Activated CD4-positive, alpha-beta memory T cell treated with anti-CD3 and anti-CD28 coated beads for 36 hours (primary cell): ENCODE measurements around the gene DNAJC17. TPM values are rescaled to one million over a fixed set of nuclear protein-coding genes. Genes with fewer than 3 reads are reported as not detected.

Source experiments
- CTCF ChIA-PET: fragments of 350-600 bp; sonication (Branson Sonifier 250); formaldehyde crosslinking; loops from one replicate; lab custom pipeline; 2021; ENCODE audit warnings: antibody characterized with exemption, inconsistent platforms; lab: Charles Lee
- POLR2A ChIA-PET: fragments of 350-600 bp; sonication (Branson Sonifier 250); formaldehyde crosslinking; loops from one replicate; lab custom pipeline; 2021; ENCODE audit warnings: antibody characterized with exemption; lab: Charles Lee
- DNase-seq: peaks from one replicate; pipeline ENCODE4 v3.0.0-alpha.2; 2020
- H3K27ac Mint-ChIP-seq: one replicate; pipeline ENCODE4 v1.8.0; 2021; ENCODE audit warnings: mixed read lengths
- H3K27me3 Mint-ChIP-seq: one replicate; pipeline ENCODE4 v1.8.0; 2021; ENCODE audit warnings: mixed read lengths
- H3K36me3 Mint-ChIP-seq: one replicate; pipeline ENCODE4 v1.8.0; 2021; ENCODE audit warnings: mixed read lengths
- H3K4me1 Mint-ChIP-seq: one replicate; pipeline ENCODE4 v1.8.0; 2021; ENCODE audit warnings: low read depth, mixed read lengths
- H3K4me3 Mint-ChIP-seq: one replicate; pipeline ENCODE4 v1.8.0; 2021; ENCODE audit warnings: mild to moderate bottlenecking, mixed read lengths
- H3K9me3 Mint-ChIP-seq: one replicate; pipeline ENCODE4 v1.8.0; 2021; ENCODE audit warnings: mixed read lengths
- intact Hi-C: fragments of 100-400 bp; cut with micrococcal nuclease; formaldehyde crosslinking; loops from one replicate; pipeline ENCODE4 v1.15.1; 2023
- total RNA-seq, 2 experiments: library from RNA; stranded (reverse); gene quantifications; one replicate each; pipeline ENCODE4 v1.2.3, GENCODE V29; 2021

Gene DNAJC17
- total RNA-seq, 2 experiments from 2014 or later, result 32.5 to 34.5 TPM

- no peak overlapping the region for H3K4me3 Mint-ChIP-seq
- DNase-seq, result no peak
- H3K36me3 Mint-ChIP-seq, result peaks cover 28% of the 10 kb centered on the region
- intact Hi-C loops, result loop anchor here (2.0 kb wide), 1 partner anchor 29 kb away; the partner anchor contains the start of gene RAD51
- ChIA-PET POLR2A (interaction anchor here (0.7 kb wide), 1 partner anchor 9 kb away, joined by 3 read pairs; no protein-coding TSS in a partner anchor), CTCF (interaction anchor here (0.5 to 1.3 kb wide), 4 partner anchors 9 to 137 kb away, joined by 3 to 7 read pairs (median 4); no protein-coding TSS in a partner anchor)
- no peaks in the 10 kb centered on the region for H3K27me3 Mint-ChIP-seq
- H3K9me3 Mint-ChIP-seq, result no peaks in the 10 kb centered on the region
- no peak overlapping the region for H3K27ac Mint-ChIP-seq
- peaks cover 14% of the 10 kb centered on the region for H3K4me1 Mint-ChIP-seq
Observed at GRCh38 chr15:40723919-40724318, 83.4 kb downstream of the DNAJC17 start.

- Mint-ChIP-seq H3K9me3 (no peaks in the 10 kb centered on the region), H3K27me3 (no peaks in the 10 kb centered on the region), H3K27ac (no peak overlapping the region), H3K36me3 (peaks cover 26% of the 10 kb centered on the region), H3K4me3 (no peak overlapping the region), H3K4me1 (peaks cover 14% of the 10 kb centered on the region)
- POLR2A ChIA-PET, result interaction anchor here (0.6 kb wide), 1 partner anchor 43 kb away, joined by 5 read pairs; no protein-coding TSS in a partner anchor
- CTCF ChIA-PET, result interaction anchor here (0.8 to 1.3 kb wide), 3 partner anchors 18 to 136 kb away, joined by 3 to 7 read pairs (median 3); no protein-coding TSS in a partner anchor
- intact Hi-C loops, result loop anchor here (2.0 kb wide), 1 partner anchor 28 kb away; the partner anchor contains the start of gene RAD51
- DNase-seq, result no peak
Observed at GRCh38 chr15:40722934-40723333, 84.3 kb downstream of the DNAJC17 start.

- Mint-ChIP-seq H3K27ac (no peak overlapping the region), H3K27me3 (no peaks in the 10 kb centered on the region), H3K4me3 (no peak overlapping the region), H3K9me3 (no peaks in the 10 kb centered on the region), H3K36me3 (peaks cover 31% of the 10 kb centered on the region), H3K4me1 (peaks cover 14% of the 10 kb centered on the region)
- intact Hi-C loops, result loop anchor here (2.0 kb wide), 1 partner anchor 28 kb away; the partner anchor contains the start of gene RAD51
- no peak for DNase-seq
- POLR2A ChIA-PET, result interaction anchor here (0.6 kb wide), 1 partner anchor 43 kb away, joined by 5 read pairs; no protein-coding TSS in a partner anchor
- CTCF ChIA-PET, result interaction anchor here (0.8 to 1.3 kb wide), 3 partner anchors 17 to 136 kb away, joined by 3 to 7 read pairs (median 3); no protein-coding TSS in a partner anchor
Observed at GRCh38 chr15:40722354-40722753, 84.9 kb downstream of the DNAJC17 start.

- peaks cover 14% of the 10 kb centered on the region for H3K4me1 Mint-ChIP-seq
- intact Hi-C loops, result loop anchor here (2.0 kb wide), 1 partner anchor 27 kb away; the partner anchor contains the start of gene RAD51
- H3K36me3 Mint-ChIP-seq, result peaks cover 33% of the 10 kb centered on the region
- H3K27me3 Mint-ChIP-seq, result no peaks in the 10 kb centered on the region
- no peaks in the 10 kb centered on the region for H3K9me3 Mint-ChIP-seq
- no peak overlapping the region for H3K27ac Mint-ChIP-seq
- CTCF ChIA-PET, result interaction anchor here (0.6 to 1.1 kb wide), 3 partner anchors 14 to 81 kb away, joined by 3 to 4 read pairs (median 3); no protein-coding TSS in a partner anchor
- no peak for DNase-seq
- no peak overlapping the region for H3K4me3 Mint-ChIP-seq
- POLR2A ChIA-PET, result no interaction called here
Observed at GRCh38 chr15:40721701-40722100, 85.6 kb downstream of the DNAJC17 start.

GRCh38 chr15:40716165-40716564 is 91.1 kb downstream of the DNAJC17 start:
- H3K4me1 Mint-ChIP-seq, result no peaks in the 10 kb centered on the region
- peaks cover 39% of the 10 kb centered on the region for H3K36me3 Mint-ChIP-seq
- ChIA-PET POLR2A (no interaction called here), CTCF (no interaction called here)
- H3K4me3 Mint-ChIP-seq, result no peak overlapping the region
- intact Hi-C loops, result no loop called here
- DNase-seq, result no peak
- H3K27me3 Mint-ChIP-seq, result no peaks in the 10 kb centered on the region
- no peaks in the 10 kb centered on the region for H3K9me3 Mint-ChIP-seq
- no peak overlapping the region for H3K27ac Mint-ChIP-seq

Other genes starting within 250 kb of the DNAJC17 start
- 10 to 100 TPM; 28.6 to 29.2 TPM for gene CCDC32, start 242.4 kb downstream of the DNAJC17 start, total RNA-seq
- 10 to 100 TPM; 12.7 to 13.7 TPM for gene RPUSD2, start 238.2 kb downstream of the DNAJC17 start, total RNA-seq
- gene KNL1, start 213.2 kb downstream of the DNAJC17 start, total RNA-seq, result 10 to 100 TPM; 32.8 to 33.1 TPM
- gene RAD51, start 112.3 kb downstream of the DNAJC17 start, total RNA-seq, result 10 to 100 TPM; 67.1 to 70.0 TPM
- 10 to 100 TPM; 22.6 to 22.7 TPM for gene RMDN3, start 52.2 kb downstream of the DNAJC17 start, total RNA-seq
- 10 to 100 TPM; 36.0 to 40.2 TPM for gene GCHFR, start 43.4 kb downstream of the DNAJC17 start, total RNA-seq
- under 1 TPM; 0.39 to 0.43 TPM for gene C15orf62, start 37.5 kb downstream of the DNAJC17 start, total RNA-seq
- gene ZFYVE19, start 384 bp downstream of the DNAJC17 start, total RNA-seq, result 10 to 100 TPM; 22.8 to 26.1 TPM
- gene PPP1R14D, start 21.2 kb upstream of the DNAJC17 start, total RNA-seq, result not detected
- gene SPINT1, start 36.6 kb upstream of the DNAJC17 start, total RNA-seq, result 10 to 100 TPM; 11.3 to 13.1 TPM
- gene RHOV, start 66.8 kb upstream of the DNAJC17 start, total RNA-seq, result under 1 TPM; 0.29 to 0.53 TPM
- 1 to 10 TPM; 7.8 to 8.8 TPM for gene VPS18, start 87.0 kb upstream of the DNAJC17 start, total RNA-seq
- not detected for gene DLL4, start 121.9 kb upstream of the DNAJC17 start, total RNA-seq
- gene CHAC1, start 146.0 kb upstream of the DNAJC17 start, total RNA-seq, result 10 to 100 TPM; 21.6 to 22.3 TPM